ENCODE data around the gene HYKK. TPM values are rescaled to one million over a fixed set of nuclear protein-coding genes. Genes with fewer than 3 reads are reported as not detected.

Gene HYKK
- total RNA-seq, 1 donor, result 5.1 TPM

GRCh38 chr15:78540141-78540870 lies 32.9 kb downstream of the HYKK start, which contains the start of gene PSMA4:
TSS of gene PSMA4 (plus strand) at chr15:78540444. CDS start at chr15:78541928, 1,484 bp downstream.
- Histone ChIP-seq H3K4me3 (ENCODE audit: insufficient read depth, low read length) (peak within 1 kb of the TSS; percentile 98), H3K4me2 (ENCODE audit: insufficient read depth, low read length) (peak within 1 kb of the TSS; percentile 96), H4K20me1 (ENCODE audit: insufficient read depth, low read length) (peaks cover 9% of the 10 kb centered on the region), H2AFZ (ENCODE audit: low read length) (peak within 1 kb of the TSS; percentile 100), H3K27me3 (ENCODE audit: insufficient read depth, low read length) (no peaks in the 10 kb centered on the region), H3K9me3 (ENCODE audit: low read depth, low read length) (no peaks in the 10 kb centered on the region), H3K27ac (ENCODE audit: low read depth, low read length) (peak within 1 kb of the TSS; percentile 95), H3K79me2 (ENCODE audit: insufficient read depth, low read length) (peaks cover 36% of the 10 kb centered on the region), H3K4me1 (ENCODE audit: insufficient read depth, low read length) (peaks cover 11% of the 10 kb centered on the region), H3K36me3 (ENCODE audit: insufficient read depth, low read length) (peaks cover 28% of the 10 kb centered on the region)
- no peak for TF ChIP-seq CTCF (IDR thresholded peaks at IDR 0.05; ENCODE audit: extremely low read depth, low read depth, low read length)
- DNase-seq (ENCODE audit: insufficient read length, low spot score, missing footprints), result peak; percentile 95

- Histone ChIP-seq H3K4me1 (ENCODE audit: insufficient read depth, low read length) (peaks cover 11% of the 10 kb centered on the region), H3K9me3 (ENCODE audit: low read depth, low read length) (no peaks in the 10 kb centered on the region), H4K20me1 (ENCODE audit: insufficient read depth, low read length) (peaks cover 9% of the 10 kb centered on the region), H2AFZ (ENCODE audit: low read length) (peak overlapping the region; percentile 100), H3K27me3 (ENCODE audit: insufficient read depth, low read length) (no peaks in the 10 kb centered on the region), H3K79me2 (ENCODE audit: insufficient read depth, low read length) (peaks cover 36% of the 10 kb centered on the region), H3K27ac (ENCODE audit: low read depth, low read length) (peak overlapping the region; percentile 95), H3K4me3 (ENCODE audit: insufficient read depth, low read length) (peak overlapping the region; percentile 98), H3K4me2 (ENCODE audit: insufficient read depth, low read length) (peak overlapping the region; percentile 96), H3K36me3 (ENCODE audit: insufficient read depth, low read length) (peaks cover 36% of the 10 kb centered on the region)
- TF ChIP-seq CTCF (IDR thresholded peaks at IDR 0.05; ENCODE audit: extremely low read depth, low read depth, low read length), result no peak
- no peak for DNase-seq (ENCODE audit: insufficient read length, low spot score, missing footprints)
These were observed 33.7 kb downstream of the HYKK start for GRCh38 chr15:78540871-78541743.

GRCh38 chr15:78541744-78542034 lies 34.3 kb downstream of the HYKK start:
- TF ChIP-seq CTCF (IDR thresholded peaks at IDR 0.05; ENCODE audit: extremely low read depth, low read depth, low read length), result no peak
- Histone ChIP-seq H3K27me3 (ENCODE audit: insufficient read depth, low read length) (no peaks in the 10 kb centered on the region), H3K4me2 (ENCODE audit: insufficient read depth, low read length) (peak overlapping the region; percentile 96), H4K20me1 (ENCODE audit: insufficient read depth, low read length) (peaks cover 9% of the 10 kb centered on the region), H3K4me1 (ENCODE audit: insufficient read depth, low read length) (peaks cover 11% of the 10 kb centered on the region), H2AFZ (ENCODE audit: low read length) (no peak overlapping the region), H3K79me2 (ENCODE audit: insufficient read depth, low read length) (peaks cover 36% of the 10 kb centered on the region), H3K36me3 (ENCODE audit: insufficient read depth, low read length) (peaks cover 41% of the 10 kb centered on the region), H3K4me3 (ENCODE audit: insufficient read depth, low read length) (peak overlapping the region; percentile 98), H3K27ac (ENCODE audit: low read depth, low read length) (peak overlapping the region; percentile 95), H3K9me3 (ENCODE audit: low read depth, low read length) (no peaks in the 10 kb centered on the region)
- no peak for DNase-seq (ENCODE audit: insufficient read length, low spot score, missing footprints)

- Histone ChIP-seq H2AFZ (ENCODE audit: low read length) (no peak overlapping the region), H3K4me2 (ENCODE audit: insufficient read depth, low read length) (no peak overlapping the region), H3K4me1 (ENCODE audit: insufficient read depth, low read length) (peaks cover 11% of the 10 kb centered on the region), H3K27me3 (ENCODE audit: insufficient read depth, low read length) (no peaks in the 10 kb centered on the region), H3K4me3 (ENCODE audit: insufficient read depth, low read length) (no peak overlapping the region), H3K36me3 (ENCODE audit: insufficient read depth, low read length) (peaks cover 50% of the 10 kb centered on the region), H4K20me1 (ENCODE audit: insufficient read depth, low read length) (peaks cover 9% of the 10 kb centered on the region), H3K9me3 (ENCODE audit: low read depth, low read length) (no peaks in the 10 kb centered on the region), H3K27ac (ENCODE audit: low read depth, low read length) (no peak overlapping the region), H3K79me2 (ENCODE audit: insufficient read depth, low read length) (peaks cover 36% of the 10 kb centered on the region)
- TF ChIP-seq CTCF (IDR thresholded peaks at IDR 0.05; ENCODE audit: extremely low read depth, low read depth, low read length), result no peak
- no peak for DNase-seq (ENCODE audit: insufficient read length, low spot score, missing footprints)
These were observed 35.3 kb downstream of the HYKK start for GRCh38 chr15:78542647-78543046.

Data from osteoblast (primary cell).